ENCODE measurements around the gene USP32.

USP32 gene

GRCh38 chr17:60168654-60169053 is 223.3 kb downstream of the USP32 start:
- DNase-seq: no peak

GRCh38 chr17:60167065-60167741 is 224.7 kb downstream of the USP32 start:
- DNase-seq: no peak

GRCh38 chr17:60165971-60166370 is 226.0 kb downstream of the USP32 start:
- no peak for DNase-seq

GRCh38 chr17:60165223-60165622 is 226.7 kb downstream of the USP32 start:
- DNase-seq: no peak

GRCh38 chr17:60164697-60165096 is 227.2 kb downstream of the USP32 start:
- DNase-seq: no peak

GRCh38 chr17:60164164-60164563 is 227.8 kb downstream of the USP32 start:
- no peak for DNase-seq

- DNase-seq: no peak
These were observed 228.7 kb downstream of the USP32 start for GRCh38 chr17:60163108-60163784.

- DNase-seq: no peak
These were observed 230.2 kb downstream of the USP32 start for GRCh38 chr17:60161598-60162330.

- no peak for DNase-seq
These were observed 231.0 kb downstream of the USP32 start for GRCh38 chr17:60160829-60161501.

GRCh38 chr17:60159479-60159866 is 232.5 kb downstream of the USP32 start:
- DNase-seq: no peak

GRCh38 chr17:60158751-60159478 is 233.0 kb downstream of the USP32 start:
- no peak for DNase-seq

GRCh38 chr17:60157487-60158040 is 234.4 kb downstream of the USP32 start:
- no peak for DNase-seq

- no peak for DNase-seq
These were observed 235.2 kb downstream of the USP32 start for GRCh38 chr17:60156746-60157145.

- DNase-seq: no peak
These were observed 236.1 kb downstream of the USP32 start for GRCh38 chr17:60155815-60156214.

GRCh38 chr17:60155427-60155814 is 236.5 kb downstream of the USP32 start:
- DNase-seq: no peak

GRCh38 chr17:60154616-60155426 is 237.1 kb downstream of the USP32 start:
- DNase-seq: no peak

GRCh38 chr17:60153606-60154390 is 238.1 kb downstream of the USP32 start:
- DNase-seq: no peak

- DNase-seq: no peak
These were observed 240.6 kb downstream of the USP32 start for GRCh38 chr17:60151355-60151754.

- DNase-seq: no peak
These were observed 242.0 kb downstream of the USP32 start, which contains the start of gene CA4 for GRCh38 chr17:60149691-60150582. Gene CA4 (plus strand): TSS chr17:60149973. CDS start chr17:60150035, 62 bp downstream.

Data from NCI-H1436 treated with DMSO at 0.1 percent for 48 hours (cell line).